Hepatocyte (in vitro differentiated cells): ENCODE data around the gene MAU2.

Source experiments
- CTCF ChIP-seq: fragments of 200-600 bp; sonication (generic); IDR thresholded peaks from 2 replicates; pipeline ENCODE4 v1.5.1; 2016; ENCODE audit warnings: antibody characterized with exemption, mild to moderate bottlenecking; ENCODE audit not compliant: poor library complexity
- EZH2phosphoT487 ChIP-seq: fragments of 200-600 bp; sonication (generic); IDR thresholded peaks from one replicate; pipeline ENCODE4 v1.6.1; 2018; ENCODE audit warnings: antibody characterized with exemption, mild to moderate bottlenecking, low read depth, moderate library complexity; ENCODE audit not compliant: unreplicated experiment, severe bottlenecking

DNA sequence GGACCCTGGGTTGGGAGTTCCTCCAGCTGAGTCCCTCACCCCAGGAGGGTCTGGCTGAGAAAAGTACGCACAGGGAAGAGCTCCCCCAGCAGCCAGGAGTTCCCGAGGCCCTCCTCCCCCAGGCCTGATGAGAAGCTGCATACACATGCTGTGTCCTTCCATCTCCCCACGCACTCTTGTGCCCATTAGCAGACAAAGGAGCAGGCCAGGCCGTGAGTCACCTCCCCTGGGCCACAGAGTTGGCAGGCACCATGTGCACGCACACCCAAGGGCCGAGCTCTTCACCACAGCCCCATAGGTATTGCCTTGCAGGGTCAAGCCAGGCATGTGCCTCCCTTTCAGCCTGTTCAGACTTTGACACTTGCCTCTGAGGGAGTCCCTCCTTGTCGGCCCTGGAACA is 17.5 kb downstream of the MAU2 start:
- TF ChIP-seq CTCF (no peak), EZH2phosphoT487 (no peak)
